ENCODE results near the gene DIAPH2. TPM values are rescaled to one million over a fixed set of nuclear protein-coding genes. Genes with fewer than 3 reads are reported as not detected.
"Not testable (repeated sequence)": the region's sequence is repeated elsewhere in the genome, so short reads cannot be mapped to it uniquely, and the experiment has no call there.

The DIAPH2 gene
- total and polyA plus RNA-seq, 2 donors (not counting 1 experiment from before 2014, with no cell fraction given): 4.2 to 32.4 TPM

GRCh38 chrX:96841325-96841724 is 156.7 kb downstream of the DIAPH2 start:
- Histone ChIP-seq H3K27me3 (replicated peaks in 1 of 4; ENCODE audit: control extremely low read depth in 1 of 4, control insufficient read depth in 3 of 4, insufficient read depth in 4 of 4, low read length in 3 of 4) (no peaks in the 10 kb centered on the region), H3K9me3 (ENCODE audit: control extremely low read depth in 1 of 3, control insufficient read depth in 2 of 3, insufficient read depth in 1 of 3, low read length in 2 of 3) (no peaks in the 10 kb centered on the region), H4K20me1 (ENCODE audit: control insufficient read depth, insufficient read depth, low read length, poor library complexity, severe bottlenecking) (no peaks in the 10 kb centered on the region), H3K4me1 (ENCODE audit: control insufficient read depth in 2 of 2, insufficient read depth in 2 of 2, low read length in 2 of 2) (peaks cover 5 to 6% of the 10 kb centered on the region in 2 donors), H3K4me3 (ENCODE audit: control extremely low read depth in 1 of 5, extremely low read depth in 1 of 5, insufficient read depth in 1 of 5, low read depth in 2 of 5, low read length in 4 of 5) (no peak overlapping the region), H3K4me2 (replicated peaks; ENCODE audit: low read depth, low read length, poor library complexity, severe bottlenecking) (no peak overlapping the region), H3K36me3 (replicated peaks in 1 of 2; ENCODE audit: control extremely low read depth in 1 of 2, control insufficient read depth in 1 of 2, extremely low read depth in 1 of 2, insufficient read depth in 2 of 2, low read length in 1 of 2) (no peaks in the 10 kb centered on the region), H3K79me2 (ENCODE audit: control insufficient read depth, insufficient read depth, low read length) (peaks cover 3% of the 10 kb centered on the region), H2AFZ (ENCODE audit: insufficient read depth, low read depth, low read length, poor library complexity, severe bottlenecking) (no peak overlapping the region), H3K27ac (ENCODE audit: low read length in 2 of 2) (no peak overlapping the region), H3K9ac (ENCODE audit: low read length) (no peak overlapping the region)
- 100% methylated on average over 1 of the region's 1 CpG for WGBS (ENCODE audit: insufficient coverage)
- no peak for TF ChIP-seq EZH2 (IDR thresholded peaks at IDR 0.05; ENCODE audit: borderline replicate concordance, insufficient read depth, low read depth, low read length, poor library complexity, severe bottlenecking)
- TF ChIP-seq, protein P1, sequence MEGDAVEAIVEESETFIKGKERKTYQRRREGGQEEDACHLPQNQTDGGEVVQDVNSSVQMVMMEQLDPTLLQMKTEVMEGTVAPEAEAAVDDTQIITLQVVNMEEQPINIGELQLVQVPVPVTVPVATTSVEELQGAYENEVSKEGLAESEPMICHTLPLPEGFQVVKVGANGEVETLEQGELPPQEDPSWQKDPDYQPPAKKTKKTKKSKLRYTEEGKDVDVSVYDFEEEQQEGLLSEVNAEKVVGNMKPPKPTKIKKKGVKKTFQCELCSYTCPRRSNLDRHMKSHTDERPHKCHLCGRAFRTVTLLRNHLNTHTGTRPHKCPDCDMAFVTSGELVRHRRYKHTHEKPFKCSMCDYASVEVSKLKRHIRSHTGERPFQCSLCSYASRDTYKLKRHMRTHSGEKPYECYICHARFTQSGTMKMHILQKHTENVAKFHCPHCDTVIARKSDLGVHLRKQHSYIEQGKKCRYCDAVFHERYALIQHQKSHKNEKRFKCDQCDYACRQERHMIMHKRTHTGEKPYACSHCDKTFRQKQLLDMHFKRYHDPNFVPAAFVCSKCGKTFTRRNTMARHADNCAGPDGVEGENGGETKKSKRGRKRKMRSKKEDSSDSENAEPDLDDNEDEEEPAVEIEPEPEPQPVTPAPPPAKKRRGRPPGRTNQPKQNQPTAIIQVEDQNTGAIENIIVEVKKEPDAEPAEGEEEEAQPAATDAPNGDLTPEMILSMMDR (IDR thresholded peaks at IDR 0.05): no peak
- no peaks in the 10 kb centered on the region for H3K27me3 Mint-ChIP-seq
- ATAC-seq (ENCODE audit: low read depth) (no peak), DNase-seq (no peak)
- no peaks in the 10 kb centered on the region for H3K9me3 Mint-ChIP-seq (ENCODE audit: insufficient read depth)
- intact Hi-C loops (cut with micrococcal nuclease): no loop called here
- H3K4me1 Mint-ChIP-seq: peaks cover 6% of the 10 kb centered on the region
- CTCF ChIA-PET: no interaction called here
- no peak overlapping the region for H3K27ac Mint-ChIP-seq
- H3K4me3 Mint-ChIP-seq: no peak overlapping the region
- POLR2A ChIA-PET: no interaction called here

DNA sequence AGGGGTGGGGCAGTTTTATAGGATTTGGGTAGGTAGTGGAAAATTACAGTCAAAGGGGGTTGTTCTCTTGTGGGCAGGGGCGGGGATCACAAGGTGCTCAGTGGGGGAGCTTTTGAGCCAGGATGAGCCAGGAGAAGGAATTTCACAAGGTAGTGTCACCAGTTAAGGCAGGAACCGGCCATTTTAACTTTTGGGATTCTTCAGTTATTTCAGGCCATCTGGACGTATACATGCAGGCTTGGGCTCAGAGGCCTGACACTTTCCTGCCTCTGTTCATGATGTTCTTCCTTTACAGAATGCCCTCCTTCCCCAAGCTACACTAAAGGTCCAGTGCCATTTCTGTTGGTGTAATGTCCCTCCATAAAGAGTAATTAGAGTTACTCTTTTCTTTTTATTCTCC is 157.2 kb downstream of the DIAPH2 start:
- H3K9me3 ChIP-seq (ENCODE audit: control extremely low read depth in 1 of 3, control insufficient read depth in 2 of 3, insufficient read depth in 1 of 3, low read length in 2 of 3); H3K27ac ChIP-seq (ENCODE audit: low read length in 2 of 2); H3K4me3 ChIP-seq (ENCODE audit: control extremely low read depth in 1 of 5, extremely low read depth in 1 of 5, insufficient read depth in 1 of 5, low read depth in 2 of 5, low read length in 4 of 5); H3K9me3 Mint-ChIP-seq (ENCODE audit: insufficient read depth); POLR2A ChIA-PET; DNase-seq; H3K4me1 Mint-ChIP-seq; H2AFZ ChIP-seq (ENCODE audit: insufficient read depth, low read depth, low read length, poor library complexity, severe bottlenecking); H3K79me2 ChIP-seq (ENCODE audit: control insufficient read depth, insufficient read depth, low read length); H3K4me2 ChIP-seq (replicated peaks; ENCODE audit: low read depth, low read length, poor library complexity, severe bottlenecking); H3K27me3 ChIP-seq (replicated peaks in 1 of 4; ENCODE audit: control extremely low read depth in 1 of 4, control insufficient read depth in 3 of 4, insufficient read depth in 4 of 4, low read length in 3 of 4); H3K27me3 Mint-ChIP-seq; ATAC-seq (ENCODE audit: low read depth); CTCF ChIA-PET; H3K9ac ChIP-seq (ENCODE audit: low read length); H3K27ac Mint-ChIP-seq; H3K4me3 Mint-ChIP-seq; H3K4me1 ChIP-seq (ENCODE audit: control insufficient read depth in 2 of 2, insufficient read depth in 2 of 2, low read length in 2 of 2); intact Hi-C loops (cut with micrococcal nuclease); H4K20me1 ChIP-seq (ENCODE audit: control insufficient read depth, insufficient read depth, low read length, poor library complexity, severe bottlenecking); H3K36me3 ChIP-seq (replicated peaks in 1 of 2; ENCODE audit: control extremely low read depth in 1 of 2, control insufficient read depth in 1 of 2, extremely low read depth in 1 of 2, insufficient read depth in 2 of 2, low read length in 1 of 2): not testable (repeated sequence)
- no CpG with 5 or more reads among the region's 3 CpGs for WGBS (ENCODE audit: insufficient coverage)

Data from B cell (primary cell).